ENCODE data around the gene CEMIP.

DNA sequence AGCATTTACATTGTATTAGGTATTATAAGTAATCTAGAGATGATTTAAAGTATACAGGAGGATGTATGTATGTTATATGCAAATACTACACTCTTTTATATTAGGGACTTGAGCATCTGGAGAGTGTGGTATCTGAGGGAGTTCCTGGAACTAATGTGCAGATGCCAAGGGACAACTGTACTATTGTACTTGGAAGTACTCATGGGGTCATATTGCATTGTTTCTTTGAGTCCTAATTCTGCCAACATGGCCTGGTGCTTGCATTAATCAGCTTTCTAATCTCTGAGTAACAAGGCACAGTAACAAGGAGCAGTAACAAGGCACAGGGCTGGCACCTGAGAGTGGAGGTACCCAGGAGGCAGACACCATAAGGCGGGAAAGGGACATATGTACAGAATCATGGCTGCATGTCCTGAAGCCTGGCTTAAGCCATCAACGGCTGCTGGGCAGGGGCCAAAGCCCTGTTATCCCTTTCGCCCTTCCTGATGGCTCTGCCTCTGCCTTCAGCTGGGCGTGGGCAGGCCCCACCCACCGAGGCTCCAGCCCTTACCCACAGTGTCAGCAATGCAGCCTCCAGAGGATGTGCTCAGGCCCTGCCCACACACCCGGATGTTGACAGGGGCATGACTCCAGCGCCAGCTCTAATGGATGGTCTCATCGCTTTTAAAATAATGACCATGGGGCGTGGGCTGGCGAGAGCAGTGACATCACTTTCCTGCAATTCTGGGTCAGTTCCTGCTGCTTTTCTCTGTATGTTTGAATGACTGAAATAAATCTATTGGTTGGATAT is 22.9 kb downstream of the CEMIP start:
- TF ChIP-seq, protein P1, sequence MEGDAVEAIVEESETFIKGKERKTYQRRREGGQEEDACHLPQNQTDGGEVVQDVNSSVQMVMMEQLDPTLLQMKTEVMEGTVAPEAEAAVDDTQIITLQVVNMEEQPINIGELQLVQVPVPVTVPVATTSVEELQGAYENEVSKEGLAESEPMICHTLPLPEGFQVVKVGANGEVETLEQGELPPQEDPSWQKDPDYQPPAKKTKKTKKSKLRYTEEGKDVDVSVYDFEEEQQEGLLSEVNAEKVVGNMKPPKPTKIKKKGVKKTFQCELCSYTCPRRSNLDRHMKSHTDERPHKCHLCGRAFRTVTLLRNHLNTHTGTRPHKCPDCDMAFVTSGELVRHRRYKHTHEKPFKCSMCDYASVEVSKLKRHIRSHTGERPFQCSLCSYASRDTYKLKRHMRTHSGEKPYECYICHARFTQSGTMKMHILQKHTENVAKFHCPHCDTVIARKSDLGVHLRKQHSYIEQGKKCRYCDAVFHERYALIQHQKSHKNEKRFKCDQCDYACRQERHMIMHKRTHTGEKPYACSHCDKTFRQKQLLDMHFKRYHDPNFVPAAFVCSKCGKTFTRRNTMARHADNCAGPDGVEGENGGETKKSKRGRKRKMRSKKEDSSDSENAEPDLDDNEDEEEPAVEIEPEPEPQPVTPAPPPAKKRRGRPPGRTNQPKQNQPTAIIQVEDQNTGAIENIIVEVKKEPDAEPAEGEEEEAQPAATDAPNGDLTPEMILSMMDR (IDR thresholded peaks at IDR 0.05): no peak
- TF ChIP-seq POLR2A (IDR thresholded peaks at IDR 0.05): no peak
